Nephron progenitor cell (in vitro differentiated cells): Measurements from ENCODE around the gene CHN2.

Experiments used
- DNase-seq: peaks from one replicate; pipeline ENCODE4 v3.0.0; 2021
- H3K27ac Mint-ChIP-seq: 2 replicates; pipeline ENCODE4 v1.8.0; 2021; ENCODE audit warnings: mild to moderate bottlenecking, moderate library complexity, mixed read lengths
- H3K27me3 Mint-ChIP-seq: 2 replicates; pipeline ENCODE4 v1.8.0; 2021; ENCODE audit warnings: mild to moderate bottlenecking, low read depth, mixed read lengths; ENCODE audit not compliant: poor library complexity
- H3K36me3 Mint-ChIP-seq: 2 replicates; pipeline ENCODE4 v1.8.0; 2021; ENCODE audit warnings: low read depth, mixed read lengths
- H3K4me1 Mint-ChIP-seq: 2 replicates; pipeline ENCODE4 v1.8.0; 2021; ENCODE audit warnings: mixed read lengths
- H3K4me3 Mint-ChIP-seq: 2 replicates; pipeline ENCODE4 v1.8.0; 2021; ENCODE audit warnings: mild to moderate bottlenecking, moderate library complexity, mixed read lengths
- H3K9me3 Mint-ChIP-seq: 2 replicates; pipeline ENCODE4 v1.8.0; 2021; ENCODE audit warnings: mild to moderate bottlenecking, moderate library complexity, mixed read lengths
- TF ChIP-seq, protein P1 (sequence below): fragments of 200-600 bp; sonication (generic); IDR thresholded peaks from 2 replicates; pipeline ENCODE4 v1.5.0; 2021; ENCODE audit warnings: antibody characterized with exemption

CHN2 gene

DNA sequence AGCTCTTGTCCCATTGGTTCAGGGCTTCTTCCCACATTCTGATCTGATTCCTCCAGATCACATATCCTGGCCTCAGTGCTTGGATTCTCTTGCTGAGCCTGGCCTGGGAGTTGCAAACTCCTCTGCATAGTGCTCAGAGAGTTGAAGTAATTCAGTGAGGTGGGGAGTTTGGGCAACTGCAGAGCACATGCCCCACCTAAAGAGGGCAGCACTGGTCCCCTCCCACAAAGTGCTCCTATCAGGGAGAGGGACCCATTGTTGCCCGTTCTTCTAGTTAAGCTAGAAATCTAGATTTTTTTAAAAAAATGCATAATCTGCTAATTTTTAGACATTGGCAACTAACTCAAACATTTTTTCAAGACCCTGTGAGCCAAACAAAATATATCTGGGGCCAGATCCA is 45.1 kb downstream of the CHN2 start:
- no peaks in the 10 kb centered on the region for H3K27me3 Mint-ChIP-seq
- H3K9me3 Mint-ChIP-seq: peaks cover 1% of the 10 kb centered on the region
- DNase-seq: no peak
- H3K4me3 Mint-ChIP-seq: no peak overlapping the region
- H3K4me1 Mint-ChIP-seq: no peaks in the 10 kb centered on the region
- TF ChIP-seq, protein P1, sequence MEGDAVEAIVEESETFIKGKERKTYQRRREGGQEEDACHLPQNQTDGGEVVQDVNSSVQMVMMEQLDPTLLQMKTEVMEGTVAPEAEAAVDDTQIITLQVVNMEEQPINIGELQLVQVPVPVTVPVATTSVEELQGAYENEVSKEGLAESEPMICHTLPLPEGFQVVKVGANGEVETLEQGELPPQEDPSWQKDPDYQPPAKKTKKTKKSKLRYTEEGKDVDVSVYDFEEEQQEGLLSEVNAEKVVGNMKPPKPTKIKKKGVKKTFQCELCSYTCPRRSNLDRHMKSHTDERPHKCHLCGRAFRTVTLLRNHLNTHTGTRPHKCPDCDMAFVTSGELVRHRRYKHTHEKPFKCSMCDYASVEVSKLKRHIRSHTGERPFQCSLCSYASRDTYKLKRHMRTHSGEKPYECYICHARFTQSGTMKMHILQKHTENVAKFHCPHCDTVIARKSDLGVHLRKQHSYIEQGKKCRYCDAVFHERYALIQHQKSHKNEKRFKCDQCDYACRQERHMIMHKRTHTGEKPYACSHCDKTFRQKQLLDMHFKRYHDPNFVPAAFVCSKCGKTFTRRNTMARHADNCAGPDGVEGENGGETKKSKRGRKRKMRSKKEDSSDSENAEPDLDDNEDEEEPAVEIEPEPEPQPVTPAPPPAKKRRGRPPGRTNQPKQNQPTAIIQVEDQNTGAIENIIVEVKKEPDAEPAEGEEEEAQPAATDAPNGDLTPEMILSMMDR: no peak
- H3K36me3 Mint-ChIP-seq: peaks cover 5% of the 10 kb centered on the region
- no peak overlapping the region for H3K27ac Mint-ChIP-seq

DNA sequence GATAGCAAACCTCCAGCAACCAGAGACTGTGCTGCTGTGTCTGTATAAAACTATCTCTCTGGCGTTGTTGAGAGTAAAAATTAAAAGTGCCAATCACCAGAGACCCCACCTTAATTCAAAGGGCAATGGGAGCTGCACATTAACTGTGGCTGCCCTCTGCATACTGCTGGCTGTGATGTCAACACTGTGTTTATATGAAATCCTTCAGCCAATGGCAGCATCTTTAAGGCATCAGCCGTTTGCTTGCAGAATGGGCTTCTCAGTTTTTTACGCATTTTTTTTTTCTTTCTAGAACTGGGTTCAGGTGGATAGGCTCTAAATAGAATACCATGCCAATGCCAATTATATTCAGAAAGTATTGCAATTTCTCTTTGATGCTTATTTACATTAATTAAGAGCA is 47.7 kb downstream of the CHN2 start:
- no peaks in the 10 kb centered on the region for H3K9me3 Mint-ChIP-seq
- H3K27ac Mint-ChIP-seq: no peak overlapping the region
- no peaks in the 10 kb centered on the region for H3K27me3 Mint-ChIP-seq
- H3K36me3 Mint-ChIP-seq: peaks cover 9% of the 10 kb centered on the region
- TF ChIP-seq, protein P1: no peak
- DNase-seq: no peak
- H3K4me1 Mint-ChIP-seq: peaks cover 6% of the 10 kb centered on the region
- H3K4me3 Mint-ChIP-seq: no peak overlapping the region

DNA sequence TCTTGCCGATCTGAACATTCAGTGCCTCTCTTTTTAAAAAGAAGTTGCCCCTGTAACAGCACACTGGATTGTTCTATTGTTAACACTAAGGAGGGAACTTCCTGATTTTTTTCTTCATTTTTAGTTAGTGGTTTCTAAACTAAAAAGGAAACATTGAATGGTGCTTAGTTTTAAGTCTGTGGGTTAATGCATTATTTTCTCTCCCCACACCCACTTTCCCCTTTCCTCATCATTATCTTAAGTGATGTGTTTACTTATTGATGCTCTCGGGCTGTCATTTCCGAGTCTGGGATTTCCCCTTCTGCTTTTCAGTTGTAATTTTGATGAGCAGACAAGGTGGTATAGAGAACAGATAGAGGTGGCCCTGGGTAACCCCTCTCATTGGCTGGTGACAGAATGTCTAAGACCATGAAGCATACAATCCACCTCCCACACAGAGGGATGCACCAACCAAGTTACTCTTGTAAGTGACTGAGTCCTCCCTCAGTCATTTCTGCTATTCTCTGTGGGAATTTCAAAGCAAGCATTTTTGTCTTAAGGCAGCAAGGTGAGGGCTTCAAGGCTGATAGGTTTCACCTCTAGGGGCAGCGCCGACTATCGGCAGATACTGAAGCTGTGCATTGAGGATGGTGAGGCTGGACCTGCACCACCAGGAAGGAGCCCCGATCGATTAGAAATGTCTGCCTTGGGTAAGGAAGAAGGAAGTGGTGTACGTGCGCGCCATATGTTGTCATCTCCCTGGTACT is 49.5 kb downstream of the CHN2 start:
- no peak overlapping the region for H3K4me3 Mint-ChIP-seq
- peaks cover 23% of the 10 kb centered on the region for H3K4me1 Mint-ChIP-seq
- no peaks in the 10 kb centered on the region for H3K9me3 Mint-ChIP-seq
- TF ChIP-seq, protein P1: no peak
- peaks cover 3% of the 10 kb centered on the region for H3K27me3 Mint-ChIP-seq
- no peak for DNase-seq
- H3K36me3 Mint-ChIP-seq: peaks cover 4% of the 10 kb centered on the region
- H3K27ac Mint-ChIP-seq: no peak overlapping the region

DNA sequence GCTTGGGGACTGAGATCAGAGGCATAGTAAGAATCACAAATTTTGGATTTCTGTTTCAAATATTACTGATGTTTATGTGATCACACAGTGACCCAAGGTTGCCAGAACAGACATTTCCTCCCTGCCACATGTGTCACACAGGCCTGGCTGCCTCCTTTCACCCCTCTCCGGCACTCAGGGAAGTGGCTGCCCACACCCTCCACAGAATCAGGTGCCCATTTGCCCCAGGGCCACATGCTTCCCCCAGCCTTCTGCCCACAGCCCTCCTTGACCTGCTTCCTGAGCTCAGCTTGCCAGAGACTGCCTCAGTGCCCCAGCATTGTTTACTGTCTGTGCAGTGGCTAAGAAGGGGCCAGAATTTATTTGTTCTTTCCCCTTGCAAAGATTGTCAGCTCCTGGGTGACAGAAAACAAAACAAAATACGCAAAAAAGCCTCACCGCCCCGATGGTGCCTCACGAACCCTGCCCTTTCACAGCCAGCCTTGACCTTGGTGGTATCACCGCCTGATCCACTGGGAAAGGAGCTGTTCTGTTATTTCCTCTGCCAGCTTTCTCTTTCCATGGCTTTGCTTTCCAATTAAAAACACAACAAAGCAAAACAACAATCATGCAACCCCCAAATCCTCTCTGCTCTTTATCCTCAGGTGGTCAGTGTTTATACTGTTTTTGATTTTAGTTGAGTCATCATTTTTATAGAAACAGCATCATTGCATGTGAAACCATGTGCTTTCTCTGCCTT is 52.8 kb downstream of the CHN2 start:
- Mint-ChIP-seq H3K4me1 (peaks cover 34% of the 10 kb centered on the region), H3K4me3 (no peak overlapping the region), H3K27me3 (peaks cover 3% of the 10 kb centered on the region), H3K9me3 (no peaks in the 10 kb centered on the region), H3K27ac (no peak overlapping the region), H3K36me3 (peaks cover 4% of the 10 kb centered on the region)
- DNase-seq: no peak
- TF ChIP-seq, protein P1: no peak

DNA sequence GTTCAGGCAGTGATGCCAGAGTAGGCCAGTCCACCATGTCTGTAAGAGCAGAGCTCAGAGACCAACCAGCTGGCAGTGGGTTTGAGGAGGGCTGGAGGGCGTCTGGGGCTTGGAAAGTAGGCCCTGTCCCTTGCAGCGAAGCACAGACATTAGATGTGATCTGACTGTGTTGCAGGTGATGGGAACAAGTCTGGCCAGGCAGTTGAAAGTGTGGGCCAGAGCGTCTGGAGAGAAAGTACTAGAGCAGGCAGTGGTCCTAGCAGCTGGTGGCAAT is 53.3 kb downstream of the CHN2 start:
- TF ChIP-seq, protein P1: no peak
- H3K4me1 Mint-ChIP-seq: peaks cover 34% of the 10 kb centered on the region
- no peak overlapping the region for H3K27ac Mint-ChIP-seq

More for the DNA sequence above, 53.3 kb downstream of the CHN2 start:
- Mint-ChIP-seq H3K9me3 (no peaks in the 10 kb centered on the region), H3K36me3 (peaks cover 6% of the 10 kb centered on the region), H3K27me3 (peaks cover 3% of the 10 kb centered on the region), H3K4me3 (no peak overlapping the region)
- DNase-seq: no peak
